ENCODE measurements around the gene KCNN2. TPM values are rescaled to one million over a fixed set of nuclear protein-coding genes. Genes with fewer than 3 reads are reported as not detected.

KCNN2 gene
- total RNA-seq, 1 donor from 2014 or later, result 2.1 TPM

GRCh38 chr5:114319821-114320220 lies 42.0 kb upstream of the KCNN2 start:
- Histone ChIP-seq H3K9me3 (no peaks in the 10 kb centered on the region), H3K4me3 (no peak overlapping the region), H3K4me1 (no peaks in the 10 kb centered on the region), H3K27ac (no peak overlapping the region), H3K27me3 (no peaks in the 10 kb centered on the region), H3K36me3 (no peaks in the 10 kb centered on the region)
- ATAC-seq (no peak), DNase-seq (no peak)
- intact Hi-C loops (cut with DNase I), result no loop called here
- TF ChIP-seq CTCF (IDR thresholded peaks at IDR 0.05), result no peak

- ATAC-seq, result no peak
- H3K4me3 ChIP-seq, result no peak overlapping the region
- no peak for DNase-seq
- TF ChIP-seq CTCF (IDR thresholded peaks at IDR 0.05), result no peak
- no peak overlapping the region for H3K27ac ChIP-seq
- no peaks in the 10 kb centered on the region for H3K36me3 ChIP-seq
- no peaks in the 10 kb centered on the region for H3K9me3 ChIP-seq
- no peaks in the 10 kb centered on the region for H3K27me3 ChIP-seq
- no peaks in the 10 kb centered on the region for H3K4me1 ChIP-seq
- intact Hi-C loops (cut with DNase I), result no loop called here
Measured at GRCh38 chr5:114324282-114324681, 37.6 kb upstream of the KCNN2 start.

GRCh38 chr5:114325541-114325940 lies 36.3 kb upstream of the KCNN2 start:
- intact Hi-C loops (cut with DNase I), result no loop called here
- DNase-seq (no peak), ATAC-seq (peak; percentile 57)
- no peak for TF ChIP-seq CTCF (IDR thresholded peaks at IDR 0.05)
- Histone ChIP-seq H3K4me3 (no peak overlapping the region), H3K4me1 (no peaks in the 10 kb centered on the region), H3K27ac (no peak overlapping the region), H3K36me3 (no peaks in the 10 kb centered on the region), H3K9me3 (no peaks in the 10 kb centered on the region), H3K27me3 (no peaks in the 10 kb centered on the region)

GRCh38 chr5:114327474-114327873 lies 34.4 kb upstream of the KCNN2 start:
- DNase-seq (no peak), ATAC-seq (no peak)
- no peaks in the 10 kb centered on the region for H3K9me3 ChIP-seq
- no peaks in the 10 kb centered on the region for H3K27me3 ChIP-seq
- no peaks in the 10 kb centered on the region for H3K36me3 ChIP-seq
- no peak overlapping the region for H3K4me3 ChIP-seq
- H3K27ac ChIP-seq, result no peak overlapping the region
- intact Hi-C loops (cut with DNase I), result no loop called here
- TF ChIP-seq CTCF (IDR thresholded peaks at IDR 0.05), result no peak
- H3K4me1 ChIP-seq, result no peaks in the 10 kb centered on the region

- Histone ChIP-seq H3K27ac (no peak overlapping the region), H3K36me3 (no peaks in the 10 kb centered on the region), H3K27me3 (no peaks in the 10 kb centered on the region), H3K4me1 (no peaks in the 10 kb centered on the region), H3K4me3 (no peak overlapping the region), H3K9me3 (no peaks in the 10 kb centered on the region)
- ATAC-seq (no peak), DNase-seq (no peak)
- intact Hi-C loops (cut with DNase I), result no loop called here
- no peak for TF ChIP-seq CTCF (IDR thresholded peaks at IDR 0.05)
Measured at GRCh38 chr5:114327987-114328386, 33.9 kb upstream of the KCNN2 start.

GRCh38 chr5:114330916-114331531 lies 30.8 kb upstream of the KCNN2 start:
- no peak for TF ChIP-seq CTCF (IDR thresholded peaks at IDR 0.05)
- H3K4me1 ChIP-seq, result no peaks in the 10 kb centered on the region
- DNase-seq, result no peak
- no peaks in the 10 kb centered on the region for H3K36me3 ChIP-seq
- no peak for ATAC-seq
- H3K27me3 ChIP-seq, result no peaks in the 10 kb centered on the region
- no peak overlapping the region for H3K27ac ChIP-seq
- intact Hi-C loops (cut with DNase I), result no loop called here
- no peaks in the 10 kb centered on the region for H3K9me3 ChIP-seq
- H3K4me3 ChIP-seq, result no peak overlapping the region
